Activated naive CD8-positive, alpha-beta T cell treated with anti-CD3 and anti-CD28 coated beads for 36 hours (primary cell): ENCODE data around the gene RAB19. TPM values are rescaled to one million over a fixed set of nuclear protein-coding genes. Genes with fewer than 3 reads are reported as not detected.
"Not testable (repeated sequence)": the region's sequence is repeated elsewhere in the genome, so short reads cannot be mapped to it uniquely, and the experiment has no call there.

Experiments used
- DNase-seq: peaks from one replicate; pipeline ENCODE4 v3.0.0; 2021
- H3K27ac Mint-ChIP-seq: one replicate; pipeline ENCODE4 v1.8.0; 2022; ENCODE audit warnings: mild to moderate bottlenecking, moderate library complexity, mixed read lengths
- H3K27me3 Mint-ChIP-seq: one replicate; pipeline ENCODE4 v1.8.0; 2022; ENCODE audit warnings: mild to moderate bottlenecking, mixed read lengths
- H3K36me3 Mint-ChIP-seq: one replicate; pipeline ENCODE4 v1.8.0; 2021; ENCODE audit warnings: mild to moderate bottlenecking, mixed read lengths
- H3K4me1 Mint-ChIP-seq: one replicate; pipeline ENCODE4 v1.8.0; 2021; ENCODE audit warnings: mixed read lengths
- H3K4me3 Mint-ChIP-seq: one replicate; pipeline ENCODE4 v1.8.0; 2022; ENCODE audit warnings: mild to moderate bottlenecking, moderate library complexity, mixed read lengths
- H3K9me3 Mint-ChIP-seq: one replicate; pipeline ENCODE4 v1.8.0; 2022; ENCODE audit warnings: mixed read lengths
- total RNA-seq, 2 experiments: library from RNA; stranded (reverse); gene quantifications; one replicate each; pipeline ENCODE4 v1.2.3, GENCODE V29; 2021

Gene RAB19
- total RNA-seq, 2 experiments from 2014 or later: 6.8 to 7.6 TPM

- peaks cover 12% of the 10 kb centered on the region for H3K36me3 Mint-ChIP-seq
- H3K9me3 Mint-ChIP-seq: no peaks in the 10 kb centered on the region
- H3K4me1 Mint-ChIP-seq: peaks cover 1% of the 10 kb centered on the region
- no peak overlapping the region for H3K4me3 Mint-ChIP-seq
- DNase-seq: no peak
- H3K27ac Mint-ChIP-seq: no peak overlapping the region
- no peaks in the 10 kb centered on the region for H3K27me3 Mint-ChIP-seq
Measured at GRCh38 chr7:140390466-140391190, 13.2 kb upstream of the RAB19 start.

- Mint-ChIP-seq H3K4me1 (peaks cover 8% of the 10 kb centered on the region), H3K27ac (no peak overlapping the region), H3K36me3 (peaks cover 15% of the 10 kb centered on the region), H3K4me3 (no peak overlapping the region), H3K27me3 (no peaks in the 10 kb centered on the region), H3K9me3 (no peaks in the 10 kb centered on the region)
- DNase-seq: no peak
Measured at GRCh38 chr7:140391634-140392033, 12.2 kb upstream of the RAB19 start.

DNA sequence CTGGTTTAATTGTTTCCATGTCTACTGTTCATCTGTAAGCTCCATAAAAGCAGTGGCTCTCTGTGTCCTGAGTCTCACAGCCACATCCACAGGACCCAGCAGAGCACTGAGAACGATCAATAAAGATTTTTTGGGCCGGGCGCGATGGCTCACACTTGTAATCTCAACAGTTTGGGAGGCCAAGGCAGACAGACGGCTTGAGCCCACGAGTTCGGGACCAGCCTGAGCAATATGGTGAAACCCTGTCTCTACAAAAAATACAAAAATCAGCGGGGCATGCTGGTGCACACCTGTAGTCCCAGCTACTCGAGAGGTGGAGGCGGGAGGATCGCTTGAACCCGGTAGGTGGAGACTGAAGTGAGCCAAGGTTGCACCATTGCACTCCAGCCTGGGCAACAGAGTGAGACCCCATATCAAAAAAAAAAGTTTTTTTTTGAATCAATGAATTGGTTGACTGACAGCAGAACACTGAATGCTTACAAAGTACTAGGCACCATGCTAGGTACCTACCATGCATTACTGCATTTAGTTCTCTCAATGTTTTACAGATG lies 10.0 kb upstream of the RAB19 start:
- Mint-ChIP-seq H3K36me3 (peaks cover 16% of the 10 kb centered on the region), H3K27me3 (no peaks in the 10 kb centered on the region), H3K27ac (no peak overlapping the region), H3K9me3 (no peaks in the 10 kb centered on the region), H3K4me3 (no peak overlapping the region), H3K4me1 (peaks cover 16% of the 10 kb centered on the region)
- no peak for DNase-seq

DNA sequence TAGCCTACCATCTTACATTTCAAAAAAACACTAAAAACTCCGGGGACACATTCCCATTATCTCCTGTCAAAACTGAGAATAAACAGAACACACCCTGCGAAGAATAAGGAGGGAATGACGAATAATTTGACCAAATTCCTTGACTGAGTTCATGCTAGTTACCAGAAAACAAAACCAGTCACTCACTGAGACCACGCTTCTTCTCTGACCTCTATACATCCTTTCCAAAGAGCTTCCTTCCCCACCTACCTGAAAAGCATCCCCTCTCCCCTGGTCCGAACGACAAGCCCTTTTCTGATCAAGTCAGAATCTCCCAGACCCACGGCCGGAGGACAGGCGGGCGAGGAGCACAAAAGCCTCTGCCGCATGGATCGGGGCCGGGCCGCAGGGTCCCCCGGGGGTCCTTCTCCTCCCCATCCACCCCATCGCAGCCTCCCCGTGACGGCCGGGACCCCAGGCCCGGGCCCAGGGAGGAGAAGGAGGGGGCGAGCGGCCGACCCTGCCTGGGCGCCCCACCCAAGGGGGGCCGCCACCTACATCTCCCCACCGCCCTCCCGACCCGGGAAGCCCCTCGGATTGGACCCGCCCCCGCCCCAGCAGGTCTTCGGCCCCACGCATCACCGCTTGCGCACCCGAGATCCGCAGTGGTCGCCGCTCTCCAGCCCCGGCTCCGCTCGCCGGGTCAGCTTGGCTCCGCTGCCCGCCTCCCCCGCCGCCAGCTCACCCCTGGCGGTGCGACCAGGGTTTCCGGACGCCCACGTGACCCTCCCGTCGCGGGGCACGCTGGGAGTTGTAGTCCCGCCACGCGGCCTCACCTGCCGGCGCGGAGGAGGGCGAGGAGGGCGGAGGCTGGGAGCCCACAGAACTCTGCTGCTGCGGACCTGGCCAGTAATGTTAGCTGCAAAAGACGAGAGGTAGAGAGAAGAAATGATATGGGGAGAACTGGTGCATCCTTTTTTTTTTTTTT lies 5.8 kb upstream of the RAB19 start, which contains the start of gene SLC37A3:
SLC37A3 (minus strand) TSS at position 747 of the 967 bp plus-strand sequence. CDS start 16,004 bp downstream, outside the sequence.
- H3K4me3 Mint-ChIP-seq: peak within 1 kb of the TSS; percentile 94
- peak; percentile 90 for DNase-seq

GRCh38 chr7:140398821-140399220 lies 5.0 kb upstream of the RAB19 start:
- peak overlapping the region; percentile 94 for H3K4me3 Mint-ChIP-seq
- H3K27ac Mint-ChIP-seq: no peak overlapping the region
- no peaks in the 10 kb centered on the region for H3K27me3 Mint-ChIP-seq
- H3K9me3 Mint-ChIP-seq: no peaks in the 10 kb centered on the region
- peaks cover 7% of the 10 kb centered on the region for H3K36me3 Mint-ChIP-seq
- H3K4me1 Mint-ChIP-seq: peaks cover 37% of the 10 kb centered on the region
- no peak for DNase-seq

More for the DNA sequence above, 5.8 kb upstream of the RAB19 start, which contains the start of gene SLC37A3:
- peaks cover 33% of the 10 kb centered on the region for H3K4me1 Mint-ChIP-seq
- no peaks in the 10 kb centered on the region for H3K9me3 Mint-ChIP-seq
- peak within 1 kb of the TSS; percentile 83 for H3K27ac Mint-ChIP-seq
- no peaks in the 10 kb centered on the region for H3K27me3 Mint-ChIP-seq
- H3K36me3 Mint-ChIP-seq: peaks cover 7% of the 10 kb centered on the region

- no peak overlapping the region for H3K27ac Mint-ChIP-seq
- H3K9me3 Mint-ChIP-seq: no peaks in the 10 kb centered on the region
- no peak overlapping the region for H3K4me3 Mint-ChIP-seq
- H3K4me1 Mint-ChIP-seq: peaks cover 48% of the 10 kb centered on the region
- no peak for DNase-seq
- H3K36me3 Mint-ChIP-seq: peaks cover 7% of the 10 kb centered on the region
- H3K27me3 Mint-ChIP-seq: no peaks in the 10 kb centered on the region
Measured at GRCh38 chr7:140400381-140400780, 3.5 kb upstream of the RAB19 start.

- Mint-ChIP-seq H3K4me1 (peaks cover 36% of the 10 kb centered on the region), H3K27ac (peak overlapping the region; percentile 67), H3K9me3 (no peaks in the 10 kb centered on the region), H3K36me3 (peaks cover 6% of the 10 kb centered on the region), H3K4me3 (peak overlapping the region; percentile 8), H3K27me3 (no peaks in the 10 kb centered on the region)
- DNase-seq: no peak
Measured at GRCh38 chr7:140402178-140402835, 1.6 kb upstream of the RAB19 start.

DNA sequence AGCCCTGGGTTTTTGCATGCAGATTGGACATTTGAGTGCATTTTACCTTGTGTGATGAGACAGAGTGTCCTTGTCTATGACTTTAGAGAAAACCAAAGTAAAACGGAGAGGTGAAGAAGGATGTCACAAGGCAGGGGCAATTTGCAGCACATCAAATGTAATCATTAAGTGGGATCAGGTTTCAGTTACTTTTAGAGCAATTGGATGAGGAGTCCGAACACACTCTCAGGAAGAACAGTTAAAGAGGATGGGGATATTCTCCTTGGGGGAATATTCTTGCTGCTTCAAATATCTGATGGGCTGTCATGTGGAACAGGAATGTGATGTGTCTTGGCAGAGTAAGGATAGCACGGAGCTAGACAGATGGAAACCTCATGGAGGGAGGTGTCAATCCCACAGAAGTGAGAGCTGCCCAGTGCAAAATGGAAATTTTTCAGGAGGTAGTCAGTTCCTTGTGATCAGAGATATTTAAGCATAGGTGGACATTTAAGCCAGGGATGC lies 757 bp downstream of the RAB19 start:
- no peaks in the 10 kb centered on the region for H3K9me3 Mint-ChIP-seq
- peaks cover 32% of the 10 kb centered on the region for H3K4me1 Mint-ChIP-seq
- peak overlapping the region; percentile 93 for H3K27ac Mint-ChIP-seq
- no peak for DNase-seq
- no peaks in the 10 kb centered on the region for H3K27me3 Mint-ChIP-seq
- peak overlapping the region; percentile 93 for H3K4me3 Mint-ChIP-seq
- H3K36me3 Mint-ChIP-seq: peaks cover 11% of the 10 kb centered on the region

- DNase-seq: no peak
- H3K27me3 Mint-ChIP-seq: no peaks in the 10 kb centered on the region
- H3K4me3 Mint-ChIP-seq: no peak overlapping the region
- no peaks in the 10 kb centered on the region for H3K9me3 Mint-ChIP-seq
- H3K36me3 Mint-ChIP-seq: peaks cover 14% of the 10 kb centered on the region
- H3K27ac Mint-ChIP-seq: no peak overlapping the region
- peaks cover 5% of the 10 kb centered on the region for H3K4me1 Mint-ChIP-seq
Measured at GRCh38 chr7:140415361-140415760, 11.5 kb downstream of the RAB19 start.

DNA sequence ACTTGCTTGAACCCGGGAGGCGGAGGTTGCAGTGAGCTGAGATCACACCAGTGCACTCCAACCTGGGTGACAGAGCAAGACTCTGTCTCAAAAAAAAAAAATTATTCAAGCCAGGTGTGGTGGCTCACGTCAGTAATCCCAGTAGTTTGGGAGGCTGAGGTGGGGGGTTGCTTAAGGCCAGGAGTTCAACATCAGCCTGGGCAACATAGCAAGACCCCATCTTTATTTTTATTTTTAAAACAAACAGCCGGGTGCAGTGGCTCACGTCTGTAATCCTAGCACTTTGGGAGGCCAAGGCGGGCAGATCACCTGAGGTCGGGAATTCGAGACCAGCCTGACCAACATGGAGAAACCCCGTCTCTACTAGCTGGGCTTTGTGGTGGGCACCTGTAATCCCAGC lies 12.0 kb downstream of the RAB19 start:
- not testable (repeated sequence) for H3K27ac Mint-ChIP-seq, DNase-seq, H3K27me3 Mint-ChIP-seq, H3K4me1 Mint-ChIP-seq, H3K4me3 Mint-ChIP-seq, H3K9me3 Mint-ChIP-seq
- peaks cover 14% of the 10 kb centered on the region for H3K36me3 Mint-ChIP-seq

DNA sequence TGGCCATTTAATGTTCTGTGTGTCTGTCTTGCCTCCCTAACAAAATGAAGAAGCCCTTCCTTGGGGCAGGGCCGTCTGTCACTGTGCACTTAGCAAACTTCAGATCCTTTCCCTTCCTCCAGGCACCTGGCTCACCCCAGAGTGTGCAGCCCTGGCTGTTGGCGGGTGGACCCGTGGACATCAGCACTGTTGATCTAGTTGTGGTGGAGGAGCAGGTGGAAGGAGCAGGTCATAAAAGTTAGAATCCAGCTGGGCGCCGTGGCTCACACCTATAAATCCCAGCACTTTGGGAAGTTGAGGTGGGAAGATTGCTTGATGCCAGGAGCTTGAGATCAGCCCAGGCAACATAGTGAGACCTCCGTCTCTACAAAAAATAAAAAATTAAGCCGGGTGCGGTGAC lies 12.7 kb downstream of the RAB19 start:
- no peak overlapping the region for H3K27ac Mint-ChIP-seq
- no peaks in the 10 kb centered on the region for H3K9me3 Mint-ChIP-seq
- H3K27me3 Mint-ChIP-seq: no peaks in the 10 kb centered on the region
- H3K4me3 Mint-ChIP-seq: no peak overlapping the region
- H3K4me1 Mint-ChIP-seq: peaks cover 5% of the 10 kb centered on the region
- DNase-seq: no peak
- H3K36me3 Mint-ChIP-seq: peaks cover 14% of the 10 kb centered on the region

DNA sequence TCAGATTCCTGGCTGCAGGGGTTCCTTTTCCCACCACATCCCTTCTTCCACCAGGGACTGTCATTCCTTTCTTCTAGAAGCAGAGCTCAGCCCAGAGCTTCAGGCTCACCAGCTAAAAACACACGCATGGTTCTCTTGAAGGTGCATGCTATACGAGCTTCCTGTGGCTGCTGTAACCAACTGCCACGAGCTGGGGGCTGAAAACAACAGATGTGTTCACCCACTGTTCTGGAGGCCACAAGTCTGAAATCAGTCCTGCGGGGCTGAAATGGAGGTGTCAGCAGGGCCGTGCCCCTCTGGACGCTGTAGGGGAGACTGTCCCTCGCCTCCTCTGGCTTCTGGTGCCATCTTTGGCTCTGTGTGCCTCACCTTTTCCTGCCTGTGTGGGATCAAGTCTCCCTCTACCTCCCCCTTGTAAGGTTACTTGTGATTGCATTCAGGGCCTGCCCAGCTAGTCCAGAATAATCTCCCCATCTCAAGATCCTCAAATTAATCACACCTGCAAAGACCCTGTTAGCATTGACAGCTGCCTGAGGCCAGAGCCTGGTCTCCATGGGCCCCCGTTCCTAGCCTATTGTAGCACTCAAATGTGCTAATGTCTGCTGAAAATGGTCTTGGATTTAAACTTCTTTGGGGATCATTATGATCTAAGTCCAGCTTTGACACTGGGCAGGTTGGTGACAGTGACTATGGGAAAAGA lies 13.7 kb downstream of the RAB19 start:
- no peak overlapping the region for H3K4me3 Mint-ChIP-seq
- no peaks in the 10 kb centered on the region for H3K9me3 Mint-ChIP-seq
- no peak for DNase-seq
- peaks cover 5% of the 10 kb centered on the region for H3K4me1 Mint-ChIP-seq
- H3K36me3 Mint-ChIP-seq: peaks cover 10% of the 10 kb centered on the region
- peak overlapping the region; percentile 29 for H3K27ac Mint-ChIP-seq
- no peaks in the 10 kb centered on the region for H3K27me3 Mint-ChIP-seq

GRCh38 chr7:140418156-140418472 lies 14.3 kb downstream of the RAB19 start:
- H3K4me1 Mint-ChIP-seq, H3K27ac Mint-ChIP-seq, H3K27me3 Mint-ChIP-seq, DNase-seq, H3K36me3 Mint-ChIP-seq, H3K4me3 Mint-ChIP-seq, H3K9me3 Mint-ChIP-seq: not testable (repeated sequence)

- Mint-ChIP-seq H3K9me3 (no peaks in the 10 kb centered on the region), H3K27me3 (no peaks in the 10 kb centered on the region), H3K4me3 (no peak overlapping the region), H3K27ac (no peak overlapping the region), H3K36me3 (peaks cover 6% of the 10 kb centered on the region), H3K4me1 (peaks cover 5% of the 10 kb centered on the region)
- no peak for DNase-seq
Measured at GRCh38 chr7:140418653-140419052, 14.8 kb downstream of the RAB19 start.
